Esophagus squamous epithelium (tissue), 4 donors: ENCODE measurements around the gene LRRC10B.

Experiments used
- POLR2A ChIP-seq, 4 donors: fragments of 450-650 bp; IDR thresholded peaks; one replicate each; pipeline ENCODE4 v1.6.1; 2017; ENCODE audit warnings: antibody characterized with exemption in 4 of 4, mild to moderate bottlenecking in 4 of 4, moderate library complexity in 3 of 4
- TF ChIP-seq, protein P1 (sequence below), 6 experiments: fragments of 450-650 bp in 4 of 6; fragments of 200-600 bp in 2 of 6; sonication (generic) in 2 of 6; IDR thresholded peaks; one replicate each; pipeline ENCODE4 v1.5.1; 2016 to 2019; ENCODE audit warnings: antibody characterized with exemption in 6 of 6, mild to moderate bottlenecking in 4 of 6, moderate library complexity in 4 of 6

DNA sequence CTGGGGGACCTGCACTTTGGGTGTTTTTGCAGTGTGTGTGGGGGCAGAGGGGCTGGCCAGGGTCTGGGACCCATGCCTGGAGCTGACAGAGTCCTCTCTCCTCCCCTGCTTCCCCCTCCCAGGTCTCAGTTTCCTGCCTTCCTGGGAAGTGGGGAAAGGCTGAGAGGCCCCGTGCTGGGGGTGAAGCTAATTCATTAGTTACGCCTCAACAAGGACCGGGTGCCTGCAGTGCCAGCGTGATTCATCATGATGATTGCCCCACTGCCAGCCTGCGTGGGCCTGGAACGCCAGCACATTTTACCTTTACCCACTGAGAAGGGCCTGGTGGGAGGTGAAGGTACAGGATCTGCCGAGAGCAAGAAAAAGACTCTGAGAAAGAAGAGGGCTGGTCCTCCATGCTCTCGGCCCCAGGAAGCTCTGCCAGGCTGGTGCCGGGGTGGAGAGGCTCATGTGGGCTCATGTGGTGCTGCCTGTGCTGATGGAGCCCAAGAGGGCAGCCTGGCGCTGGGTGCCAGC is 2.9 kb upstream of the LRRC10B start:
- no peak for TF ChIP-seq POLR2A (IDR thresholded peaks at IDR 0.05)
- TF ChIP-seq, protein P1, sequence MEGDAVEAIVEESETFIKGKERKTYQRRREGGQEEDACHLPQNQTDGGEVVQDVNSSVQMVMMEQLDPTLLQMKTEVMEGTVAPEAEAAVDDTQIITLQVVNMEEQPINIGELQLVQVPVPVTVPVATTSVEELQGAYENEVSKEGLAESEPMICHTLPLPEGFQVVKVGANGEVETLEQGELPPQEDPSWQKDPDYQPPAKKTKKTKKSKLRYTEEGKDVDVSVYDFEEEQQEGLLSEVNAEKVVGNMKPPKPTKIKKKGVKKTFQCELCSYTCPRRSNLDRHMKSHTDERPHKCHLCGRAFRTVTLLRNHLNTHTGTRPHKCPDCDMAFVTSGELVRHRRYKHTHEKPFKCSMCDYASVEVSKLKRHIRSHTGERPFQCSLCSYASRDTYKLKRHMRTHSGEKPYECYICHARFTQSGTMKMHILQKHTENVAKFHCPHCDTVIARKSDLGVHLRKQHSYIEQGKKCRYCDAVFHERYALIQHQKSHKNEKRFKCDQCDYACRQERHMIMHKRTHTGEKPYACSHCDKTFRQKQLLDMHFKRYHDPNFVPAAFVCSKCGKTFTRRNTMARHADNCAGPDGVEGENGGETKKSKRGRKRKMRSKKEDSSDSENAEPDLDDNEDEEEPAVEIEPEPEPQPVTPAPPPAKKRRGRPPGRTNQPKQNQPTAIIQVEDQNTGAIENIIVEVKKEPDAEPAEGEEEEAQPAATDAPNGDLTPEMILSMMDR (IDR thresholded peaks at IDR 0.05) = no peak
